HS-5 (cell line): ENCODE results near the gene TMEM25.
"Not testable (repeated sequence)": the region's sequence is repeated elsewhere in the genome, so short reads cannot be mapped to it uniquely, and the experiment has no call there.

Experiments used
- DNase-seq: peaks from one replicate; pipeline ENCODE4 v3.0.0-alpha.2; 2012; ENCODE audit warnings: low read depth

The TMEM25 gene

DNA sequence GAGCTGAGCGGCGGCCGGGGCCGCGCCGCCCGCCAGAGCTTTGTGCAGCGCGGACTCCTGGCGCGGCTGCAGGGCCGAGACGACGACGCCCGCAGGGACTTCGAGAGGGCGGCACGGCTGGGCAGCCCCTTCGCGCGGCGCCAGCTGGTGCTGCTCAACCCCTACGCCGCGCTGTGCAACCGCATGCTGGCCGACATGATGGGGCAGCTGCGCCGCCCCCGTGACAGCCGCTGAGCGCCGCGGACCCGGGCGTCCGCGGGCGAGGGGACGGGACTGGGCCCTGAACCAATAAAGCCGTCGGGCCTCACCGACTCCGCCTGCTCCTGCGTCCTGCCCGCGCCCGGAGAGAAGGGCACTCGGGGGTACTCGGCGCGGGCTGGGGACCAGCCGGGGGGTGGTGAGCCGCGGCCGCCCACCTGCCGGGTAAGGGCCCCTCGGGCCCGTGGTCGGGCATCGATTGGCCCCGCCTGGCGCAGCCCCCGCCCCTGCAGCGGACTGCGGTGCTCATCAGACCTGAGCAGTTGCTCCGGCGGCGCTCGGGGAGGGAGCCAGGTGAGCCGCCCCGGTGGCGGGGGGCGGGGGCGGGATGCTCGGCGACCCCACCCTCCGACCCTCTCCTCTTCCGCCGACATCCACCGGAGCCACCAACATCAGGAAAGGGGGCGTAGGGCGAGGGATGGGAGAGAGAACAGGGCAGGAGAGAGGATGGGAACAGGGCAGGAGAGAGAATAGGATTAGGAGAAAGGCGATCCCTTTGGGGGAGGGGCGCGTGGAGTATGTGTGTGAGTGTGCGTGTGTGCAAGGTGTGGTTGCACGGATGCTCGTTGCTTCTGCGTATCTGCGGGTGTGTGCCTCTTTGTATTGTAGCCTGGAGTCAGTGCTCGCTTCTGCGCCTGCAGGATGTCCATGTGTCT, at the start of gene TMEM25:
TSS of gene TMEM25 (plus strand) at position 510 of the 914 bp plus-strand sequence. CDS start 610 bp downstream, outside the sequence.
- no peak for DNase-seq

- DNase-seq, result not testable (repeated sequence)
These were observed 49.8 kb upstream of the TMEM25 start for GRCh38 chr11:118481238-118481637.

DNA sequence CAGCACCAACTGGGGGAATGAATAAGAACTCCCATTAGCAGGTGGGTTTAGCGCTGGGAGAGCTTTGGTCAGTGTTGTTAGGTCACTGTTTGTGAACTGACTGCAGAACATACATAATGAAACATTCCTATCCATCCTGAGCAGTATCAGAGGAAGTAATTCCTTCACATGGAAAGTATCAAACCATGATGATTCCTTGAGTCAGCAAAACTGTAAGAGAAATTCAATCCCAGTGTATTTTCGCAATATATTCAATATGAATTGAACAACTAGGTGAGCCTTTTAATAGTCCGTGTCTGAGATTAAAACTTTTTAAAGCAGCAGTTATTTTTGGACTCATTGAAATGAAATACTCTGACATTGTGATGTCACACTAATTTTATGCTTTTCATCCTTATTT, 46.6 kb upstream of the TMEM25 start:
- no peak for DNase-seq

DNA sequence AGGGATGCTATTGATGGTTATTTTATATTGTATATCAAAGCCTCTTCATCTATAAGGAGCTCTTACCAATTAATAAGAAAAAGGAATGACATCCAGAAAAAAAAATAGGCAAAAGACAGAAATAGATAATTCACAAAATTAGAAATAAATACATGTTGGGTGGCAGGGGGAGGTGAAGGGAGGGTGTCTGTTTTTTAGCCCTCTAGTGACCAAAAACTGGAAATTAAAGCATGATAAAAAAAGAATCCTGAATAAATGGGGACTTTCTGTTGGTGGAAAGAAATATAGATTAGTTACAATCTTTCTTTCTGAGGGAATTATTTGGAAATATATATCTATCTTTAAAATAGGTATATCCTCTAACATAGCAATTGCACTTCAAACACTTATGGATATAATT, 45.7 kb upstream of the TMEM25 start:
- no peak for DNase-seq

GRCh38 chr11:118488480-118489109, 42.4 kb upstream of the TMEM25 start:
- peak; percentile 32 for DNase-seq

GRCh38 chr11:118491041-118491440, 40.0 kb upstream of the TMEM25 start:
- no peak for DNase-seq

DNA sequence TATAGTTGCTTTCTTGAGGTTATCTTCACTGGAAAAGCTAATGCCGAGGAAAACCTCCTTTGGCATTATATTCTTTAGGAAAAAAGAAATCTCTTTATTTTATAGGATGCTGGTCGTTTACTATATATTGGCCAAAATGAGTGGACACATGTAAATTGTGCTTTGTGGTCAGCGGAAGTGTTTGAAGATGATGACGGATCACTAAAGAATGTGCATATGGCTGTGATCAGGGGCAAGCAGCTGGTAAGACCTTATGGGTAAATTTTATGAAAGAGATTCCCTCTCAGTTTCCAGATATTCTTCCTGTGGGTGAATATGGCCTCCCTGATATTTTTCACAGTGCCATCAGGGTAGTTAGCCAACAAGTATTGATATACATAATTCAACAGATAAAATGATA, 33.2 kb upstream of the TMEM25 start:
- peak; percentile 70 for DNase-seq

DNA sequence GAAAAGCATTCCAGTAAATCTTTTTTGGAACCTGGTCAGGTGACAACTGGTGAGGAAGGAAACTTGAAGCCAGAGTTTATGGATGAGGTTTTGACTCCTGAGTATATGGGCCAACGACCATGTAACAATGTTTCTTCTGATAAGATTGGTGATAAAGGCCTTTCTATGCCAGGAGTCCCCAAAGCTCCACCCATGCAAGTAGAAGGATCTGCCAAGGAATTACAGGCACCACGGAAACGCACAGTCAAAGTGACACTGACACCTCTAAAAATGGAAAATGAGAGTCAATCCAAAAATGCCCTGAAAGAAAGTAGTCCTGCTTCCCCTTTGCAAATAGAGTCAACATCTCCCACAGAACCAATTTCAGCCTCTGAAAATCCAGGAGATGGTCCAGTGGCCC, 27.8 kb upstream of the TMEM25 start:
- no peak for DNase-seq

DNA sequence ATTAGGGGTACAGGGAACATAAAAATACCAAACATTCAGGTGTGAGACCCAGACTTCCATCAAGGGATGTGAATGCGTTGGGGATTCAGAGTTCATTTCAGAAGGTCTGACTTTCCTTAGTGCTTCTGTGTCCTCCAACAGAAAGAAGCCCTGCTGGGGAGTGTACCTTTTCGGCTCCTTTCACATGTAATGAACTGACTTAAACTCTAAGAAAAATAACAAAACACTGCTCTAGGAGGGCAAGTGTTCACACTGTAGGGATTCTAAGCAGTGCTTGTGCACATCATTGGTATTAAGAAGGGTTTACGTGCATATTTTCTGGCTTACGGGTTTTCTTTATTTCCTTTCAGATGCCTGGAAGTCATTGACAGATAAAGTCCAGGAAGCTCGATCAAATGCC, 19.4 kb upstream of the TMEM25 start:
- DNase-seq, result no peak

- no peak for DNase-seq
These were observed 16.9 kb upstream of the TMEM25 start for GRCh38 chr11:118514103-118514502.

DNA sequence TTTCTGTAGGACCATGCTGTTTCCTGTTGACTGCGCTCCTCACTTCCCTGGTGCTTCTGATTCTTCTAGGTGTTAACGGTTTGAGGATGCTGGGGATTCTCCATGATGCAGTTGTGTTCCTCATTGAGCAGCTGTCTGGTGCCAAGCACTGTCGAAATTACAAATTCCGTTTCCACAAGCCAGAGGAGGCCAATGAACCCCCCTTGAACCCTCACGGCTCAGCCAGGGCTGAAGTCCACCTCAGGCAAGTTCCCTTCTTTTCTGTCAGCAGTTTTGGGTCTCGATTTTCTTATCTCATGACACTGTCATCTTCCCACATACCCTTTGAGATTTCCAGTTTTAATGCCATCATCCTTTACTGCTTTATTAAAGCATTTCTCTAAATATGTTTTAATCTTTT, 11.4 kb upstream of the TMEM25 start:
- no peak for DNase-seq

DNA sequence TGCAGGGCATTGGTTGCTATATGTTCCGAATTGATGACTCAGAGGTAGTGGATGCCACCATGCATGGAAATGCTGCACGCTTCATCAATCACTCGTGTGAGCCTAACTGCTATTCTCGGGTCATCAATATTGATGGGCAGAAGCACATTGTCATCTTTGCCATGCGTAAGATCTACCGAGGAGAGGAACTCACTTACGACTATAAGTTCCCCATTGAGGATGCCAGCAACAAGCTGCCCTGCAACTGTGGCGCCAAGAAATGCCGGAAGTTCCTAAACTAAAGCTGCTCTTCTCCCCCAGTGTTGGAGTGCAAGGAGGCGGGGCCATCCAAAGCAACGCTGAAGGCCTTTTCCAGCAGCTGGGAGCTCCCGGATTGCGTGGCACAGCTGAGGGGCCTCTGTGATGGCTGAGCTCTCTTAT, 9.1 kb upstream of the TMEM25 start:
- no peak for DNase-seq

DNA sequence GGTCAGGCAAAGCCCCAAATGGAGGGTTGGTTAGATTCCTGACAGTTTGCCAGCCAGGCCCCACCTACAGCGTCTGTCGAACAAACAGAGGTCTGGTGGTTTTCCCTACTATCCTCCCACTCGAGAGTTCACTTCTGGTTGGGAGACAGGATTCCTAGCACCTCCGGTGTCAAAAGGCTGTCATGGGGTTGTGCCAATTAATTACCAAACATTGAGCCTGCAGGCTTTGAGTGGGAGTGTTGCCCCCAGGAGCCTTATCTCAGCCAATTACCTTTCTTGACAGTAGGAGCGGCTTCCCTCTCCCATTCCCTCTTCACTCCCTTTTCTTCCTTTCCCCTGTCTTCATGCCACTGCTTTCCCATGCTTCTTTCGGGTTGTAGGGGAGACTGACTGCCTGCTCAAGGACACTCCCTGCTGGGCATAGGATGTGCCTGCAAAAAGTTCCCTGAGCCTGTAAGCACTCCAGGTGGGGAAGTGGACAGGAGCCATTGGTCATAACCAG, 8.4 kb upstream of the TMEM25 start:
- DNase-seq, result no peak

GRCh38 chr11:118524356-118524755, 6.6 kb upstream of the TMEM25 start:
- no peak for DNase-seq

- no peak for DNase-seq
These were observed 6.1 kb upstream of the TMEM25 start for GRCh38 chr11:118524757-118525470.

GRCh38 chr11:118526688-118527087, 4.3 kb upstream of the TMEM25 start:
- no peak for DNase-seq

- no peak for DNase-seq
These were observed 3.9 kb upstream of the TMEM25 start, which contains the start of gene TTC36 for GRCh38 chr11:118527109-118527508. TSS of gene TTC36 (plus strand) at chr11:118527474. CDS start at chr11:118527495, 21 bp downstream.

DNA sequence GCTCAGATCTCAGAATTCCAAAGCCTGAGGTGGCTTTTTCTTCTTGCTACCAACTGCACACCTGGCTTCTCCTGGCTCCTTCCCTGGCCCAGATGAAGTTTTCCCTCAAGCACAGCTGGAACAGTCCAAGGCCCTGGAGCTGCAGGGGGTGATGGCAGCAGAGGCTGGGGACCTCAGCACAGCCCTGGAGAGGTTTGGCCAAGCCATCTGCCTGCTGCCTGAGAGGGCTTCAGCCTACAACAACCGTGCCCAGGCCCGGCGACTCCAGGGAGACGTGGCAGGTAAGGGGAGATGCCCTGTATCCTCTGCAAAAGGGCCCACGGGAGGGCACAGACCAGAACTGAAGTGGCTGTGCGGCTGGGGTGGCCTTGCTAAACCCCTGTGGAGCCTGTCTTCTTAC, 2.5 kb upstream of the TMEM25 start:
- no peak for DNase-seq

DNA sequence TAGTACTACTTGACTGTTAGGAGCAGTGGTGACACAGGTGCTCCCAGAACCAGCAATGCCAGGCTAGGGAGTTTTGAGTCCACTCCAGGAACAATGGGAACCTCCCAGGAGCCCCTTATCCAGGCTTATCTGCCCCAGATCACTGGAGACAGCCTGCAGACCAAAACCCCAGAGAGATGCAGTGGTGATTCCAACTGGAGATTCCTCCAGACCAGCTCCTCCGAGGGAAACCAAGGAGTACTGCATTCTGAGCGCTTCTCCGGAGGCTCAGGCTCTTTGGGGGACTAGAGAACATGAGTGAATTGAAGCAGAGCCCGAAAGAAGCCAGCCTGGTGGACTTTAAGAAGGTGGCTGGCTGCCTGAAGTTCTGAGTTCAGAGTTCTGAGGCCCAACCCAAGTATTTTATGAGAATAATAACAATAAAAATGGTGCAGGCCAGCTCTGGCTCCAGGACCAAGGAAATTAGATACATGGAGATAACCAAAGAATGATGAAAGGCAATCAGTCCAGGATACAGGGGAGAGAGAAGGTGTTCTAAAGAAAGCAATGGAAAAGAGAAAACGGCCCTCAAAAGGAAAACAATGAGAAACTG, 1.3 kb upstream of the TMEM25 start:
- no peak for DNase-seq

DNA sequence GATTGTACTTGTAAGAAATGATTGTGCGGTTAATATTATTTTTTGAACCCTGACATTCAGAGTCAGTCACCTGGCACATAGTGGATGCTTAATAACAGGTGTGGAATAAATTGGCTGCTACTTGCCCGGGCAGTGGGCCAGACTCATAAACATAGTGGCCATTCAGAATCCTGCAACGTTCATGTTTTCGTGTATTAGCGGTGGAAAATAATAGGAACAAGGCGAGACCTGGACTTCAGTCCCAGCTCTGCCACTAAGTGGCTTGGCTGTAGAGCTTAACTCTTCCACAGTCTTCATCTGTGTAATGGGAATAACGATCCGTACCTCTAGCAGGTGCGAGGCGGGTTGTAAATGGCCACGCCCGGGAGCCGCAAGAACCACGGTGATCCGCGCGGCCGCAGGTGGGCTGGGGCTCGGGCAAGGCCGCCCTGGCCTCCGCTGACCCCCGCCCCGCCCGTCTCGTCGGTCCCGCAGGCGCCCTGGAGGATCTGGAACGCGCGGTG, 761 bp upstream of the TMEM25 start:
- no peak for DNase-seq

GRCh38 chr11:118531597-118532084, 649 bp downstream of the TMEM25 start:
- no peak for DNase-seq

- no peak for DNase-seq
These were observed 1.1 kb downstream of the TMEM25 start for GRCh38 chr11:118532091-118532490.
